ENCODE results near the gene CDC6. TPM values are rescaled to one million over a fixed set of nuclear protein-coding genes. Genes with fewer than 3 reads are reported as not detected.

CDC6 gene
- total RNA-seq, 1 experiment from 2014 or later: 567 TPM

- Mint-ChIP-seq H3K27me3 (ENCODE audit: unreplicated experiment) (no peaks in the 10 kb centered on the region), H3K27ac (ENCODE audit: unreplicated experiment) (peak overlapping the region; percentile 10), H3K4me1 (ENCODE audit: low read depth, unreplicated experiment) (peaks cover 30% of the 10 kb centered on the region), H3K36me3 (ENCODE audit: insufficient read depth, unreplicated experiment) (peaks cover 66% of the 10 kb centered on the region), H3K9me3 (ENCODE audit: low read depth, unreplicated experiment) (no peaks in the 10 kb centered on the region), H3K4me3 (ENCODE audit: low read depth, unreplicated experiment) (no peak overlapping the region)
- TF ChIP-seq, protein P1, sequence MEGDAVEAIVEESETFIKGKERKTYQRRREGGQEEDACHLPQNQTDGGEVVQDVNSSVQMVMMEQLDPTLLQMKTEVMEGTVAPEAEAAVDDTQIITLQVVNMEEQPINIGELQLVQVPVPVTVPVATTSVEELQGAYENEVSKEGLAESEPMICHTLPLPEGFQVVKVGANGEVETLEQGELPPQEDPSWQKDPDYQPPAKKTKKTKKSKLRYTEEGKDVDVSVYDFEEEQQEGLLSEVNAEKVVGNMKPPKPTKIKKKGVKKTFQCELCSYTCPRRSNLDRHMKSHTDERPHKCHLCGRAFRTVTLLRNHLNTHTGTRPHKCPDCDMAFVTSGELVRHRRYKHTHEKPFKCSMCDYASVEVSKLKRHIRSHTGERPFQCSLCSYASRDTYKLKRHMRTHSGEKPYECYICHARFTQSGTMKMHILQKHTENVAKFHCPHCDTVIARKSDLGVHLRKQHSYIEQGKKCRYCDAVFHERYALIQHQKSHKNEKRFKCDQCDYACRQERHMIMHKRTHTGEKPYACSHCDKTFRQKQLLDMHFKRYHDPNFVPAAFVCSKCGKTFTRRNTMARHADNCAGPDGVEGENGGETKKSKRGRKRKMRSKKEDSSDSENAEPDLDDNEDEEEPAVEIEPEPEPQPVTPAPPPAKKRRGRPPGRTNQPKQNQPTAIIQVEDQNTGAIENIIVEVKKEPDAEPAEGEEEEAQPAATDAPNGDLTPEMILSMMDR (IDR thresholded peaks at IDR 0.05; ENCODE audit: unreplicated experiment): no peak
- CTCF ChIA-PET: interaction anchor here (0.5 to 2.1 kb wide), 7 partner anchors 10 to 583 kb away, joined by 3 to 13 read pairs (median 4); partner anchors contain the start of genes PNMT and WIPF2
- BruUV-seq (replicated peaks): no TSS peak
- intact Hi-C loops (cut with micrococcal nuclease; ENCODE audit: unreplicated experiment): loop anchor here (2.0 kb wide), 1 partner anchor 39 kb away; no protein-coding TSS in a partner anchor
- DNase-seq: no peak
Measured at GRCh38 chr17:40251576-40251975, 36.1 kb upstream of the CDC6 start.

GRCh38 chr17:40253565-40253964, 34.1 kb upstream of the CDC6 start:
- peaks cover 30% of the 10 kb centered on the region for H3K4me1 Mint-ChIP-seq (ENCODE audit: low read depth, unreplicated experiment)
- BruUV-seq (replicated peaks): no TSS peak
- H3K36me3 Mint-ChIP-seq (ENCODE audit: insufficient read depth, unreplicated experiment): peaks cover 83% of the 10 kb centered on the region
- no peak overlapping the region for H3K4me3 Mint-ChIP-seq (ENCODE audit: low read depth, unreplicated experiment)
- intact Hi-C loops (cut with micrococcal nuclease; ENCODE audit: unreplicated experiment): loop anchor here (2.0 kb wide), 1 partner anchor 15 kb away; no protein-coding TSS in a partner anchor
- TF ChIP-seq, protein P1 (IDR thresholded peaks at IDR 0.05; ENCODE audit: unreplicated experiment): no peak
- H3K27me3 Mint-ChIP-seq (ENCODE audit: unreplicated experiment): no peaks in the 10 kb centered on the region
- H3K27ac Mint-ChIP-seq (ENCODE audit: unreplicated experiment): peak overlapping the region; percentile 21
- DNase-seq: no peak
- H3K9me3 Mint-ChIP-seq (ENCODE audit: low read depth, unreplicated experiment): no peaks in the 10 kb centered on the region
- CTCF ChIA-PET: interaction anchor here (0.5 to 1.4 kb wide), 4 partner anchors 30 to 947 kb away, joined by 3 to 8 read pairs (median 4); partner anchors contain the start of gene WIPF2

- CTCF ChIA-PET: interaction anchor here (0.5 to 2.9 kb wide), 16 partner anchors 8 to 585 kb away, joined by 3 to 19 read pairs (median 4); partner anchors contain the start of gene WIPF2
- no peak for DNase-seq
- TF ChIP-seq, protein P1 (IDR thresholded peaks at IDR 0.05; ENCODE audit: unreplicated experiment): no peak
- Mint-ChIP-seq H3K4me3 (ENCODE audit: low read depth, unreplicated experiment) (no peak overlapping the region), H3K27ac (ENCODE audit: unreplicated experiment) (no peak overlapping the region), H3K9me3 (ENCODE audit: low read depth, unreplicated experiment) (no peaks in the 10 kb centered on the region), H3K4me1 (ENCODE audit: low read depth, unreplicated experiment) (peaks cover 1% of the 10 kb centered on the region), H3K27me3 (ENCODE audit: unreplicated experiment) (no peaks in the 10 kb centered on the region), H3K36me3 (ENCODE audit: insufficient read depth, unreplicated experiment) (peaks cover 84% of the 10 kb centered on the region)
- intact Hi-C loops (cut with micrococcal nuclease; ENCODE audit: unreplicated experiment): no loop called here
- BruUV-seq (replicated peaks): TSS peak; percentile 1
Measured at GRCh38 chr17:40259505-40259904, 28.2 kb upstream of the CDC6 start.

DNA sequence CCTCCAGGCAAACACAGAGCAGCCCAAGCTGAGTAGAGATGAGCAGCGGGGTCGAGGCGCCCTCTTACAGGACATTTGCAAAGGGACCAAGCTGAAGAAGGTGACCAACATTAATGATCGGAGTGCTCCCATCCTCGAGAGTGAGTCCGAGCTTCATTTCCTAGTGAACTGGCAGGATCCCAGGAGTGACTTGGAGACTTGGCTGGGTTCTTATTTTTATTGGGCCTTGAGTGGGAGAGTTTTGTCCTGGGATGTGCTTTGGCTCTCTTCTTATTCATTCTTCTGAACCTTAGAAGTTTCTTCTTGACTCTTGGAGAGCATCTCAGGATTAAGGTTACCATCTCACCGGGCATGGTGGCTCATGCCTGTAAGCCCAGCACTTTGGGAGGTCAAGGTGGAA, 27.2 kb upstream of the CDC6 start:
- DNase-seq: no peak
- Mint-ChIP-seq H3K4me1 (ENCODE audit: low read depth, unreplicated experiment) (no peaks in the 10 kb centered on the region), H3K9me3 (ENCODE audit: low read depth, unreplicated experiment) (no peaks in the 10 kb centered on the region), H3K36me3 (ENCODE audit: insufficient read depth, unreplicated experiment) (peaks cover 77% of the 10 kb centered on the region), H3K4me3 (ENCODE audit: low read depth, unreplicated experiment) (no peak overlapping the region), H3K27me3 (ENCODE audit: unreplicated experiment) (no peaks in the 10 kb centered on the region), H3K27ac (ENCODE audit: unreplicated experiment) (no peak overlapping the region)
- intact Hi-C loops (cut with micrococcal nuclease; ENCODE audit: unreplicated experiment): no loop called here
- no TSS peak for BruUV-seq (replicated peaks)
- TF ChIP-seq, protein P1 (IDR thresholded peaks at IDR 0.05; ENCODE audit: unreplicated experiment): no peak
- CTCF ChIA-PET: interaction anchor here (0.5 to 2.9 kb wide), 15 partner anchors 12 to 915 kb away, joined by 3 to 19 read pairs (median 4); partner anchors contain the start of gene WIPF2
